GM12878 (cell line): Measurements from ENCODE around the gene ETNK1. TPM values are rescaled to one million over a fixed set of nuclear protein-coding genes. Genes with fewer than 3 reads are reported as not detected.

Experiments
- ATAC-seq: fragments of 200-7000 bp; cut with Tn5 transposase; 3 replicates; pipeline ENCODE4 v1.9.1; 2020; ENCODE audit warnings: mild to moderate bottlenecking, moderate library complexity
- BruUV-seq: library from RNA; stranded (reverse); fragments of 400-500 nt; replicated peaks from 2 replicates; lab custom pipeline; 2021; lab: Mats Ljungman, UMichigan
- CTCF ChIA-PET: fragments of 300-600 bp; sonication (Branson Sonifier 250); formaldehyde crosslinking; extraction: SDS; loops from one replicate; lab custom pipeline; 2021; ENCODE audit warnings: inconsistent platforms; lab: Yijun Ruan, JAX
- POLR2A ChIA-PET: fragments of 350-600 bp; formaldehyde crosslinking; extraction: SDS; loops from one replicate; lab custom pipeline; 2021; ENCODE audit warnings: inconsistent platforms; lab: Charles Lee
- RAD21 ChIA-PET: fragments of 300-600 bp; sonication (Branson Sonifier 250); formaldehyde crosslinking; loops from one replicate; lab custom pipeline; 2023; ENCODE audit warnings: antibody characterized with exemption; ENCODE audit not compliant: unreplicated experiment; lab: Charles Lee
- SMC1A ChIA-PET: fragments of 300-600 bp; sonication (Branson Sonifier 250); formaldehyde crosslinking; loops from one replicate; lab custom pipeline; 2023; ENCODE audit not compliant: unreplicated experiment, uncharacterized antibody; lab: Charles Lee
- DNase-seq: peaks from one replicate; pipeline ENCODE4 v3.0.0-alpha.2; 2011; ENCODE audit warnings: low read depth, low spot score
- FAIRE-seq: peaks from 3 replicates; lab custom pipeline; 2011; peaks lifted over from hg19 to GRCh38; lab: Jason Lieb, UNC
- H2AFZ ChIP-seq: 2 replicates; pipeline ENCODE4 v1.6.0; 2011; ENCODE audit warnings: low read depth, low read length, control low read depth; ENCODE audit not compliant: control insufficient read depth
- H3K27ac ChIP-seq: 2 replicates; pipeline ENCODE4 v1.5.1; 2011; ENCODE audit warnings: control low read depth; ENCODE audit not compliant: control insufficient read depth, insufficient read depth
- H3K27me3 ChIP-seq, 2 experiments: replicated peaks in 1 of 2; 2 replicates each; pipeline versions ENCODE4 v1.6.0 to v1.6.1; 2011; ENCODE audit warnings: low read length in 1 of 2; ENCODE audit not compliant: control insufficient read depth in 2 of 2, insufficient read depth in 2 of 2
- H3K36me3 ChIP-seq, 2 experiments: 2 replicates each; pipeline ENCODE4 v1.5.1; 2011; ENCODE audit warnings: low read length in 1 of 2; ENCODE audit not compliant: control insufficient read depth in 2 of 2, insufficient read depth in 2 of 2
- H3K4me1 ChIP-seq: 2 replicates; pipeline ENCODE4 v1.6.1; 2011; ENCODE audit warnings: mild to moderate bottlenecking, low read length, moderate library complexity, mixed read lengths; ENCODE audit not compliant: control insufficient read depth, insufficient read depth
- H3K4me2 ChIP-seq: 2 replicates; pipeline ENCODE4 v1.6.0; 2011; ENCODE audit warnings: control low read depth; ENCODE audit not compliant: control insufficient read depth, insufficient read depth
- H3K4me3 ChIP-seq: fragments of 200-600 bp; sonication (generic); 2 replicates; pipeline ENCODE4 v1.5.1; 2016
- H3K79me2 ChIP-seq: 2 replicates; pipeline ENCODE4 v1.6.0; 2011; ENCODE audit warnings: low read length; ENCODE audit not compliant: control insufficient read depth, insufficient read depth
- H3K9ac ChIP-seq: 2 replicates; pipeline ENCODE4 v1.8.0; 2011; ENCODE audit warnings: low read length, control low read depth, mixed read lengths; ENCODE audit not compliant: control insufficient read depth, insufficient read depth
- H3K9me3 ChIP-seq: replicated peaks from 3 replicates; pipeline ENCODE4 v1.5.1; 2011; ENCODE audit warnings: mild to moderate bottlenecking, low read length; ENCODE audit not compliant: control insufficient read depth, insufficient read depth
- H4K20me1 ChIP-seq: 2 replicates; pipeline ENCODE4 v1.6.0; 2011; ENCODE audit not compliant: control insufficient read depth, insufficient read depth
- ATF2 ChIP-seq: IDR thresholded peaks from 2 replicates; pipeline ENCODE4 v1.6.1; 2012; ENCODE audit warnings: low read length, inconsistent platforms
- CHD2 ChIP-seq: IDR thresholded peaks from 2 replicates; pipeline ENCODE4 v1.6.1; 2011; ENCODE audit warnings: low read depth, low read length, improper control_type of control experiment, borderline replicate concordance
- CHD4 ChIP-seq: fragments of 200-600 bp; sonication (generic); IDR thresholded peaks from 2 replicates; pipeline ENCODE4 v1.6.1; 2016; ENCODE audit warnings: mild to moderate bottlenecking
- EGR1 ChIP-seq, 2 experiments: IDR thresholded peaks; 1 replicate in 1 of 2; 2 replicates in 1 of 2; pipeline ENCODE4 v1.6.1; 2011 to 2012; ENCODE audit warnings: low read depth in 2 of 2, low read length in 2 of 2, borderline replicate concordance in 1 of 2, mild to moderate bottlenecking in 1 of 2, moderate library complexity in 1 of 2
- GABPA ChIP-seq: IDR thresholded peaks from 2 replicates; pipeline ENCODE4 v1.6.1; 2014; ENCODE audit warnings: antibody characterized with exemption, low read depth, mild to moderate bottlenecking, inconsistent platforms
- NBN ChIP-seq: fragments of 450-650 bp; IDR thresholded peaks from 2 replicates; pipeline ENCODE4 v1.6.1; 2016
- NR2C1 ChIP-seq: fragments of 450-650 bp; IDR thresholded peaks from 2 replicates; pipeline ENCODE4 v1.6.1; 2017; ENCODE audit warnings: antibody characterized with exemption, mild to moderate bottlenecking, moderate library complexity
- RUNX3 ChIP-seq: IDR thresholded peaks from 2 replicates; pipeline ENCODE4 v1.6.1; 2012; ENCODE audit warnings: low read length, inconsistent platforms
- SIX5 ChIP-seq: IDR thresholded peaks from 2 replicates; pipeline ENCODE4 v1.6.1; 2011; ENCODE audit warnings: mild to moderate bottlenecking, low read depth, low read length, moderate library complexity; ENCODE audit not compliant: severe bottlenecking
- ZBTB11 ChIP-seq: fragments of 450-650 bp; formaldehyde crosslinking; IDR thresholded peaks from 2 replicates; pipeline ENCODE4 v1.5.0; 2022; ENCODE audit warnings: mild to moderate bottlenecking, missing genetic modification characterization
- ZNF622 ChIP-seq: fragments of 450-650 bp; IDR thresholded peaks from 2 replicates; pipeline ENCODE4 v1.6.1; 2017; ENCODE audit warnings: mild to moderate bottlenecking, inconsistent platforms
- WGBS: methylation state at CpG from one replicate; pipeline ENCODE4 v1.1.6; 2016; ENCODE audit warnings: low lambda C conversion rate; ENCODE audit not compliant: insufficient replicate concordance, insufficient coverage; ENCODE audit errors: missing lambda C conversion rate; 5-methylcytosine and 5-hydroxymethylcytosine counted together
- in situ Hi-C: fragments of 300-500 bp; cut with MboI; formaldehyde crosslinking; loops from 9 replicates; pipeline ENCODE4 v1.14.3; 2018; ENCODE audit warnings: mixed read lengths
- intact Hi-C: fragments of 100-400 bp; cut with micrococcal nuclease; formaldehyde crosslinking; loops from one replicate; pipeline ENCODE4 v1.14.2; 2022; ENCODE audit not compliant: unreplicated experiment
- polyA plus RNA-seq, 11 experiments: library from polyadenylated mRNA; depleted of rRNA in 4 of 11; unstranded in 6 of 11; stranded (reverse) in 5 of 11; fragments of >200 nt; fragmentation: Nextera tagmentation in 4 of 11; fragmentation: Illumina TruSeq in 1 of 11; extraction: Ambion mirVana in 4 of 11; extraction: Trizol in 1 of 11; gene quantifications; 1 replicate in 1 of 11; 2 replicates in 10 of 11; pipeline versions ENCODE4 v1.2.1 to v1.2.3, GENCODE V29; 2011 to 2016; ENCODE audit warnings: inconsistent platforms in 2 of 11, missing spikeins in 2 of 11, low read depth in 1 of 11
- total RNA-seq, 4 experiments: library from RNA; depleted of rRNA in 3 of 4; stranded (reverse); fragments of >200 nt in 3 of 4; fragmentation: Illumina TruSeq in 1 of 4; extraction: Trizol in 1 of 4; gene quantifications; 2 replicates each; pipeline versions ENCODE4 v1.2.1 to v1.2.3, GENCODE V29; 2013 to 2021

Gene ETNK1
- total and polyA plus RNA-seq, 10 of the 15 experiments (the other 5 are each of a cell fraction or from before 2014, with no cell fraction given), result 12.3 to 69.4 (median 34.2) TPM

GRCh38 chr12:22731236-22731635 is 106.3 kb downstream of the ETNK1 start (continued):
- TF ChIP-seq ATF2 (no peak), ZNF622 (no peak), NBN (no peak), CHD4 (no peak), GABPA (no peak)

GRCh38 chr12:22733756-22734155 is 108.8 kb downstream of the ETNK1 start:
- in situ Hi-C loops, result no loop called here
- 58% methylated on average over 7 of the region's 7 CpGs for WGBS
- no peak overlapping the region for H3K27ac ChIP-seq
- no peak overlapping the region for H3K9ac ChIP-seq
- H2AFZ ChIP-seq, result no peak overlapping the region
- SMC1A ChIA-PET, result no interaction called here
- no peaks in the 10 kb centered on the region for H3K36me3 ChIP-seq
- RAD21 ChIA-PET, result no interaction called here
- DNase-seq, result no peak
- FAIRE-seq, result no peak
- intact Hi-C loops, result no loop called here
- no peaks in the 10 kb centered on the region for H3K27me3 ChIP-seq
- TF ChIP-seq SIX5, result no peak
- TF ChIP-seq ZBTB11 (CRISPR knock-in tag), result no peak
- no peak for TF ChIP-seq RUNX3
- TF ChIP-seq EGR1 (IDR thresholded peaks at IDR 0.05; ENCODE audit: borderline replicate concordance in 1 of 2, low read depth in 2 of 2, low read length in 2 of 2), result no peak
- TF ChIP-seq CHD2, result no peak
- no peak for TF ChIP-seq NR2C1
- POLR2A ChIA-PET, result no interaction called here
- H3K4me3 ChIP-seq, result no peak overlapping the region
- H3K9me3 ChIP-seq, result no peaks in the 10 kb centered on the region
- no TSS peak for BruUV-seq
- H3K4me2 ChIP-seq, result no peak overlapping the region
- H4K20me1 ChIP-seq, result no peaks in the 10 kb centered on the region
- H3K79me2 ChIP-seq, result no peaks in the 10 kb centered on the region
- CTCF ChIA-PET, result no interaction called here
- ATAC-seq, result no peak
- H3K4me1 ChIP-seq, result no peaks in the 10 kb centered on the region
